Motor neuron (in vitro differentiated cells): ENCODE measurements around the gene MLST8. TPM values are rescaled to one million over a fixed set of nuclear protein-coding genes. Genes with fewer than 3 reads are reported as not detected.
A peak's percentile ranks its signal among the peaks of the same experiment; 100 is the strongest.

Experiments used
- ATAC-seq, 8 experiments: fragments of 200-7000 bp; cut with Tn5 transposase; replicated peaks in 6 of 8; 2 replicates each; pipeline ENCODE4 v1.8.0; 2021; ENCODE audit warnings: mild to moderate bottlenecking in 8 of 8, moderate library complexity in 8 of 8
- H3K27ac ChIP-seq, 2 donors: fragments of 250-450 bp; sonication (Bioruptor Pico); 2 replicates each; pipeline ENCODE4 v1.9.0; 2021; ENCODE audit warnings: antibody characterized with exemption in 2 of 2, mild to moderate bottlenecking in 2 of 2, moderate library complexity in 1 of 2
- H3K4me1 ChIP-seq, 2 donors: fragments of 250-450 bp; sonication (Bioruptor Pico); replicated peaks in 1 of 2; 2 replicates each; pipeline ENCODE4 v1.6.1; 2021; ENCODE audit warnings: antibody characterized with exemption in 2 of 2, mild to moderate bottlenecking in 2 of 2, moderate library complexity in 1 of 2
- H3K4me3 ChIP-seq, 5 donors: fragments of 250-450 bp; sonication (Bioruptor Pico); 2 replicates each; pipeline ENCODE4 v1.9.0; 2021; ENCODE audit warnings: antibody characterized with exemption in 5 of 5, mild to moderate bottlenecking in 5 of 5, moderate library complexity in 4 of 5
- WGBS, 10 experiments: fragments of 450-650 bp; shearing (Covaris generic); methylation state at CpG; one replicate each; pipeline ENCODE4 v1.0.0; 2022; 5-methylcytosine and 5-hydroxymethylcytosine counted together
- in situ Hi-C, 9 experiments: fragments of 400-800 bp; cut with MboI; loops; one replicate each; pipeline ENCODE4 v1.15.0; 2021; ENCODE audit warnings: low sequenced_read_pairs in 9 of 9, low pct_unique_long_range_greater_than_20kb in 2 of 9; ENCODE audit not compliant: unreplicated experiment in 9 of 9
- total RNA-seq, 8 experiments: library from RNA; unstranded; fragments of 300-600 nt; gene quantifications; 2 replicates each; pipeline versions ENCODE4 v1.2.3 to v1.2.4, GENCODE V29; 2022

MLST8 gene
- total RNA-seq, 8 experiments from 2014 or later = 25.9 to 59.8 (median 38.7) TPM

GRCh38 chr16:2209258-2210008 is 4.2 kb downstream of the MLST8 start:
- WGBS, 10 experiments = 40 to 81% (median 77%) methylated on average over 1 to 5 of the region's 29 CpGs; no CpG with 5 or more reads in 4 of the 10 experiments
- no peak overlapping the region for H3K27ac ChIP-seq
- no peak overlapping the region for H3K4me3 ChIP-seq
- peaks cover 22 to 23% of the 10 kb centered on the region in 2 donors for H3K4me1 ChIP-seq
- in situ Hi-C loops = no loop called here
- ATAC-seq = peak in 2 of 8 experiments; percentile 8 to 12

DNA sequence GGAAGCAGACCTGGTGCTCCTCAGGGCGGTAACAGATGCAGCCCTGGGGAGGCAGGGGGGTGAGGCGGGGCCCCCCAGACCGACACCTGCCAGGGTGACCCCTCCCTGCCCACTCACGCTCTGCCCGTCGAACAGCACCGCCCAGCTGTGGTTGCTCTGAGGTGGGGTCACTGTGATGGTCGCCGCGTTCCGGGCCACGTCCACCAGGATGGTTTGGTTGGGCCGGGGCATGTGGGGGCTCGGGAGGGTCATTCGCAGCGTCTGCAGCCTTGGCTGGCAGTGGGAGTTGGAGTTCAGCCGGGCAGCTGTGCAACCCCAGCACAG is 4.7 kb downstream of the MLST8 start:
- Histone ChIP-seq H3K27ac (no peak overlapping the region), H3K4me3 (no peak overlapping the region), H3K4me1 (peaks cover 19 to 21% of the 10 kb centered on the region in 2 donors)
- no peak for ATAC-seq
- 95% methylated on average over 4 of the region's 17 CpGs; no CpG with 5 or more reads in 9 of the 10 experiments for WGBS, 10 experiments
- in situ Hi-C loops = no loop called here

DNA sequence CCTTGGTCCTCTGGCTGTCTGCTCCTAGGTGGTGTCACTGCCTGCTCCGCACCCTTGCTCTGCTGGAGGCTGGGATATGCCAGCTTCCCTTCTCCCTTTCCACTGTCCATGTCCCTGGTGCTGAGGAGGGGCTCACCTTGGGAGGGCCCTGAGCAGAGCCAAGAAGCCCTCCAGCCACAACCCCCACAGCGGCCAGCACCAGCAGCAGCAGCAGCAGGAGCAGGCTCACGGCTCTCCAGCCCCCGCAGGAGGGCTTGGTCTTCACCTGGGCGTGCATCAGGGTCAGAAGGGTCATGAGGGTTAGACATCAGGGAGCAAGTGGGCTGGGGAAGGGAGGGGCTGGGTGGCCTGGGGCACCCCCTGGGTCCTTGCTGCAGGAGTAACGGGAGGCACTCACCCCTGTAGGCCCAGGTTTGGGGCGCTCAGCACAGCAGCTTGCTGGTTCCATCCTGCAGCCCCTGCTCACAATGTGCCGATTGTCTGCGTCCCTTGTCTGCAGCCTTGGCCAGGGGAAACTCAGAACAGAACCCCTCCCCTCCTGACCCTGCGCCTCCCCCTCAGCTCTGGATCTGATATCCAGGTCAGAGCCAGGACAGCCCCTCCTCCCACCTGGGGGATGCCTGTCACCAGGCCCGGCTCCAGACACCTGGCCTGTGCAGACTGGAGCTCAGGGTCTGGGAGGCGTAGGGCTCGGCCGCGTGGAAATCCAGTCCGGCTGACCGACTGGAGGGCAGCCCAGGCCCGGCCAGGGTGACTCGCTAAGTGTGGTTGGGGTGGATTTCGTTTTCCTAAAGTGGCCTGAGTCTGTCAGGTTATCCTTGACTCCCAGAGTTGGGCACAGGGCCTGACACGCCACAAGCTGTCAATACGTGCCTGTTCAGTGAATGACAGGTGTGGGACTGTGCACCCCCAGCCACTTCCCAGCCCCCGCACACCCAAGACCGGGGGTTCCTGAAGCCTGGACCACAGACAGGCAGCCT is 5.4 kb downstream of the MLST8 start, which contains the start of gene BRICD5:
BRICD5 (minus strand) TSS at position 478 of the 980 bp plus-strand sequence; CDS start at position 448, 30 bp downstream.
- peaks cover 20 to 21% of the 10 kb centered on the region in 2 donors for H3K4me1 ChIP-seq
- H3K27ac ChIP-seq = no peak within 1 kb of the TSS
- in situ Hi-C loops = no loop called here
- 60 to 69% methylated on average over 2 to 6 of the region's 24 CpGs; no CpG with 5 or more reads in 8 of the 10 experiments for WGBS, 10 experiments
- ATAC-seq = no peak
- no peak within 1 kb of the TSS for H3K4me3 ChIP-seq

- H3K4me1 ChIP-seq = peaks cover 14 to 17% of the 10 kb centered on the region in 2 donors
- no peak overlapping the region for H3K27ac ChIP-seq
- in situ Hi-C loops = no loop called here
- H3K4me3 ChIP-seq = no peak overlapping the region
- no peak for ATAC-seq
- 40 to 100% (median 80%) methylated on average over 1 to 4 of the region's 11 CpGs; no CpG with 5 or more reads in 4 of the 10 experiments for WGBS, 10 experiments
Observed at GRCh38 chr16:2211923-2212347, 6.7 kb downstream of the MLST8 start.

GRCh38 chr16:2212362-2213324 is 7.4 kb downstream of the MLST8 start:
- Histone ChIP-seq H3K4me3 (peak overlapping the region; percentile 49 to 82 (median 54)), H3K27ac (no peak overlapping the region), H3K4me1 (peaks cover 14 to 17% of the 10 kb centered on the region in 2 donors)
- WGBS, 10 experiments = 10 to 100% (median 75%) methylated on average over 1 to 7 of the region's 19 CpGs; no CpG with 5 or more reads in 1 of the 10 experiments
- in situ Hi-C loops = no loop called here
- ATAC-seq = no peak

DNA sequence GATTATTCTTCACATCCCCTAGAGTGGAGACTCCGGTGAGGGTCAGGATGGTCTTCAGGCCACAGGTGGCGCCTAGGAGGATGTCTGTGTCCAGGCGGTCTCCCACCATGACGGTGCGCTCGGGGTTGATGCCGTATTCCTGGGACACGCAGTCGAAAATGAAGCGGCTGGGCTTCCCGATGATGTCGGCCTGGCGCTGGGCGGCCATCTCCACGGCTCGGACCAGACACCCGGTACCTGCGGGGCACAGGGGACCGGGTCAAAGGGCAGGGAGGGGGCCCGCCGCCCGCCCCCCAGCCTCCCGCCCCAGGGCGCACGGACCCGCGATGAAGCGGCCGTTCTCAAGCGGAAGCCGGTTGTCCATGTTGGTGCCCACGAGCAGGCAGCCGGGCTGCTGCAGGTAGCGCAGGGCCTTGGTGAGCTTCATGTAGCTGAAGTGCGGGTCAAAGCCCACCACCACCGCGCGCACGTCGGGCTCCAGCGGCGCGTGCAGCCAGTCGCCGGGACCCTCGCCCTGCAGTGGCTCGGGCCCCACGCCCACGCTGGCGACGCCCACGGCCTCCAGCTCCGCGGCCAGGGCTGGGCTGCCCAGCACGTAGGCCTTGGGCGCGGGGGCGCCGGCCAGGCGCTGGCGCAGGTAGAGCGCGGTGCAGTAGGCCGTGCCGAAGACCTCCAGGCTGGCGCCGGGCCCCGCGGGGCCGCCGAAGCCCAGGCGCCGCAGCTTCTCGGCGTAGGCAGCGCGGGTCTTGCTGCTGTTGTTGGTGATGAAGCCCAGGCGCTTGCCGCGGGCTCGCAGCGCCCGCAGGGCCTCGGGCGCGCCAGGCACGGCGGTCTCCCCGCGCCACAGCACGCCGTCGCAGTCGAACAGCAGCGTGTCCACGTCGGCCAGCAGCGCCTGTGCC is 8.8 kb downstream of the MLST8 start:
- Histone ChIP-seq H3K4me1 (peaks cover 14 to 17% of the 10 kb centered on the region in 2 donors), H3K27ac (peak overlapping the region; percentile 58 to 70), H3K4me3 (peak overlapping the region; percentile 49 to 82 (median 54))
- peak in 3 of 8 experiments; percentile 0 to 1 (median 1) for ATAC-seq
- 0 to 8% (median 3%) methylated on average over 3 to 33 of the region's 98 CpGs; no CpG with 5 or more reads in 5 of the 10 experiments for WGBS, 10 experiments
- in situ Hi-C loops = no loop called here

GRCh38 chr16:2214719-2214968 is 9.4 kb downstream of the MLST8 start, which contains the start of gene PGP:
TSS of gene PGP (minus strand) at chr16:2214840. CDS start at chr16:2214777, 63 bp downstream.
- peaks cover 14 to 17% of the 10 kb centered on the region in 2 donors for H3K4me1 ChIP-seq
- WGBS, 10 experiments = no CpG with 5 or more reads among the region's 48 CpGs
- H3K27ac ChIP-seq = peak within 1 kb of the TSS; percentile 85 to 91
- peak in 3 of 8 experiments; percentile 80 to 83 (median 81) for ATAC-seq
- in situ Hi-C loops = no loop called here
- peak within 1 kb of the TSS; percentile 52 to 82 (median 54) for H3K4me3 ChIP-seq

- in situ Hi-C loops = no loop called here
- H3K4me1 ChIP-seq = peaks cover 14 to 17% of the 10 kb centered on the region in 2 donors
- ATAC-seq = no peak
- H3K4me3 ChIP-seq = no peak overlapping the region
- WGBS, 10 experiments = 82 to 100% (median 92%) methylated on average over 1 to 4 of the region's 4 CpGs; no CpG with 5 or more reads in 5 of the 10 experiments
- H3K27ac ChIP-seq = peak overlapping the region in 1 of 2 donors; percentile 91
Observed at GRCh38 chr16:2216330-2216729, 11.1 kb downstream of the MLST8 start.

DNA sequence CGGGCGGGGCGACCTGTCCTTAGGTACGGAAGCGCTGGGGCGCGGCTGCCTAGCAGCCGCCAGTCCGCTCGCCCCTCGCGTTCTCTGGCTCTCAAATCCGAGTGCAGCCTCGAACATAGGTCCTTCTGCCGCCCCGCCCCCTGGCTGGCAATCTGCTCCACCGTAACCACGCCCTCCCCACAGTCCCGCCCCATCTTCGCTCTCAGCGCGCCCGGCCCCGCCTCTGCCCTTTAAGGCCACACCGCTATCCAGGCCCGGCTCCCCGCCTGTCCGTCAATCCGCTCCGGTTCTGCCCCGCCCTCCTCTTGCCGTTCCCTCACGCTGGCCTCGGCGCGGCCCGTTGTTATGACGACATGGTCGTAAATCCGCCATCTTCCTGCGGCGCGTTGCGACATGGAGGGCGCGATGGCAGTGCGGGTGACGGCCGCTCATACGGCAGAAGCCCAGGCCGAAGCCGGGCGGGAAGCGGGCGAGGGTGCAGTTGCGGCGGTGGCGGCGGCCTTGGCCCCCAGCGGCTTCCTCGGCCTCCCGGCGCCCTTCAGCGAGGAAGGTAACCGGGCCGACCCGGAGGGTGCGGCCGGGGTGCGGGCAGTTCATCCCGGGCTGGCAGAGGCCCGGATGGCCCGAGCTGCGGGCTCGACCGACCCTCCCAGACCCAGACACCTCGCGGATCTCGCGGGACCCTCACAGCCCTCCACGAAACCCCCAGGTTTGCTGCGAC is 18.1 kb downstream of the MLST8 start, which contains the start of gene E4F1:
E4F1 (plus strand) TSS at position 371 of the 721 bp plus-strand sequence; CDS start at position 394, 23 bp downstream.
- Histone ChIP-seq H3K4me1 (peaks cover 10 to 11% of the 10 kb centered on the region in 2 donors), H3K27ac (peak within 1 kb of the TSS; percentile 80 to 91), H3K4me3 (peak within 1 kb of the TSS; percentile 70 to 92 (median 77))
- WGBS, 10 experiments = 0 to 2% methylated on average over 5 to 13 of the region's 82 CpGs; no CpG with 5 or more reads in 8 of the 10 experiments
- ATAC-seq = peak; percentile 93 to 98 (median 96)
- in situ Hi-C loops = no loop called here

- in situ Hi-C loops = no loop called here
- H3K4me3 ChIP-seq = peak overlapping the region; percentile 70 to 92 (median 77)
- peak overlapping the region; percentile 80 to 91 for H3K27ac ChIP-seq
- 0 to 31% (median 13%) methylated on average over 2 to 6 of the region's 22 CpGs; no CpG with 5 or more reads in 6 of the 10 experiments for WGBS, 10 experiments
- ATAC-seq = peak in 3 of 8 experiments; percentile 23 to 45 (median 36)
- peaks cover 10 to 11% of the 10 kb centered on the region in 2 donors for H3K4me1 ChIP-seq
Observed at GRCh38 chr16:2223942-2224486, 18.8 kb downstream of the MLST8 start.
